Measurements from ENCODE around the gene FBXL15.

GRCh38 chr10:102379383-102379782, 41.3 kb upstream of the FBXL15 start:
- TF ChIP-seq CTCF (IDR thresholded peaks at IDR 0.05) (no peak), POLR2A (IDR thresholded peaks at IDR 0.05) (no peak)

Measured in gastroesophageal sphincter (tissue), 3 donors.